CD4-positive, alpha-beta T cell treated with Interleukin-21 for 1 hour (primary cell): ENCODE data around the gene CALML3.
A peak's percentile ranks its signal among the peaks of the same experiment; 100 is the strongest.
"Not testable (repeated sequence)": the region's sequence is repeated elsewhere in the genome, so short reads cannot be mapped to it uniquely, and the experiment has no call there.

ENCODE experiments used
- DNase-seq: peaks from one replicate; pipeline ENCODE4 v3.0.0-alpha.2; 2020

CALML3 gene

GRCh38 chr10:5559022-5559421, 34.3 kb downstream of the CALML3 start:
- not testable (repeated sequence) for DNase-seq

DNA sequence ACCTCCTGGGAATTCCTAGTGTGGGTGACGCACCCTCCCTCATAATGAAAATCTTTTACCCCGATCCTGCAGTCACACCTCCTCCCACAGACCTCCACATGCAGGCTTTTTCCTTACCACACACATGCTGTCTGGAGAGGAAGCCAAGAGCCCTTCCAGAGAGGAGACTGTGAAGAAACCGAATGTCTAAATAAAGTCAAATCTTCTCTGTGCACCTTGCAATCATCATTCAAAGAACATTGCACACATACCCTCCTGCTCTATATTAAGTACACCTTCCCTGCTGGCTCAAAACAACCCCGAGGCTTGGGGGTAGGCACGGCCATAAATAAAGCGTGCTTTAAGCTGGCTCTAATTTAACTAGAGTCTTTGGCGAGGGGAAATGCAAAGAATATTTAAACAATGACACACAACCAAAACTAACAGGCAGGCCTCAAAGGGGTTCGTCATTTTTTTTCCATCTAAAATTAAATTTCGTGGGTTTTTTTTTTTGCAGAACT, 34.9 kb downstream of the CALML3 start:
- DNase-seq: no peak

DNA sequence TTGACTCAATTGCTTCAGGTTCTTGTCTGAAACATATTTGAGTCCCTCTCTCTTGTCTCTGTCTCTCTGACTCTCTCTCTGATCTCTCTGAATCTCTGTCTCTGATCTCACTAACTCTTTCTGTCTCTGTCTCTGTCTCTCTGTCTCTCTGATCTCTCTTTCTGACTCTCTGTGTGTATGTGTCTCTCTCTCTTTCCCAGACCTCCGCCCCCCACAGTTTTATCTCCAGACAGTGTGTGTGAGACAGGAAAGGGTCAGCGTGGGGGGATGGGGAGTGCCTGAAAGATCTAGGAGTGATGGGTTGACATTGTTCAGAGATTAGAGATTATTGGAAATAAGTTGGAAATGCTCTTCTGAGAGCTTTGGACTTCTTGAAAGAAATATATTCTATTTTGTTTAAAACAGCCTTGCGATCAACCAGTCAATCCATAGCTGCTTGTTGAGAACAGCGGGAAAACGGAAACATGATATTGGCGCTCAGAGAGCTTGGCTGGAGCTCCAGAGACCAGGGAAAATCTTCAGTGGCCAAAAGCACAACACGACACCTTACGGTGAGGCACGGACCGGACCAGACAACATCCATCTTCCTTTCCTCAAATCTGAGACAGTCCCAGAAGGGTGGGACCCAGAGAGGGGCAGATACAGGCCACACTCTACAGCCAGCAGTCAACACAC, 35.5 kb downstream of the CALML3 start:
- no peak for DNase-seq

- DNase-seq: no peak
Observed at GRCh38 chr10:5560817-5561703, 36.3 kb downstream of the CALML3 start.

GRCh38 chr10:5561704-5562645, 37.2 kb downstream of the CALML3 start:
- DNase-seq: no peak

GRCh38 chr10:5563321-5563961, 38.7 kb downstream of the CALML3 start:
- no peak for DNase-seq

DNA sequence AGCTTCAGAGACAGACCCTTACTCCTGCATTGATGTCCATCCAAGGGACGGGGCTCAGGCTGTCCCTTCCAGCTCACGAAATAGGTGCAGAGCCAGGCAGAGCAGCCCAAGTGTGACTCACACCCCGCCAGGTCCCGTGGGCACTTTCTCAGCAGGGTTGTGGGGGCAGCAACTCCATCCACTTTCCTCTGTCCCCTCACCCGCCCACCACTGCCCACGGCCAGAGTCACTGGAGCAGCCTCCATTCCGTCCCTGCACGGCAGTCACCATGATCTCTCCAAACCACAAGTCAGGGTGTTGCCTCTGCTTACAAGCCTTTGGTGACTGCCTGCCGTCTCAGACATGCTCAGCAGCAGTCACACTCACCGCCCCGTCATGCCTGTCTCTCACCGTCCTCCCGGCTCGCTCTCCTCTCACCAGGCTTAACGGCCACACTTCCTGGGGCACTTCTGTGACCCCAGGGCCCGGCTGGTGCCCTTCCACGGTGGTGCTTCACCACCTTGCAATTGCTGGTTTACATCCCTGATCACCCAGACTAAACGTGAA, 39.3 kb downstream of the CALML3 start:
- peak; percentile 44 for DNase-seq

DNA sequence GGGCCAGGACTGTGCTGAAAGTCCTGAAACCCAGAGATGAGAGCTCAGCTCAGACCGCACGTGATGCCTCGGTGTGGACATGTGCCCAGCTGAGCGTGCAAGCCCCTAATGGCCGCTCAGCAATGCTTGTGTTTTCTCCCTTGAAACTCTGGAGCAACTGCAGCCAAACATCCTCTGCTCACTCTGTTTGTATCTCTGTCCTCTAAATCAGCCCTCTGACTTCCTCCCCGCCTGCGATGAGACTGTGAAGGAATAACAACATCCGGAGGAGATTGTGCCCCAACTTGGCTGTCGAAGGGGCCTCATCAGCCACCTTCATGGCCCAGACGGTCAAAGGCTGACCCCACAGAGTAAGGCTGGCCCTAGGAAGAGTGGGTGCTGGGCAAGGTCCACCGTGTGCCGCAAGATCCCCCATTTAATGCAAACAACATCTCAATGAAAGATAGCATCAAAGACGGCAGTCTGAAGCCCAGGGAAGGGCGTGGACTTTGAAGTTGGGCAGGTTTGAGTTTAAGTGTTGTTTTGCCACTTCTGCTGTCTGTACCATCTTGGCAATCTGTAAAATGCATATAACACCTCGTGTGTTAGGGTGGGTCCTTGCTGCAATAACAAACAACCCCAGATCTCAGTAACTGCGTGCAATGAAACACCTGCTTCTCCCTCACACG, 39.9 kb downstream of the CALML3 start:
- DNase-seq: peak; percentile 35

GRCh38 chr10:5565205-5565545, 40.4 kb downstream of the CALML3 start:
- no peak for DNase-seq

GRCh38 chr10:5565671-5566581, 41.2 kb downstream of the CALML3 start:
- DNase-seq: no peak

- no peak for DNase-seq
Observed at GRCh38 chr10:5566614-5567013, 41.9 kb downstream of the CALML3 start.

DNA sequence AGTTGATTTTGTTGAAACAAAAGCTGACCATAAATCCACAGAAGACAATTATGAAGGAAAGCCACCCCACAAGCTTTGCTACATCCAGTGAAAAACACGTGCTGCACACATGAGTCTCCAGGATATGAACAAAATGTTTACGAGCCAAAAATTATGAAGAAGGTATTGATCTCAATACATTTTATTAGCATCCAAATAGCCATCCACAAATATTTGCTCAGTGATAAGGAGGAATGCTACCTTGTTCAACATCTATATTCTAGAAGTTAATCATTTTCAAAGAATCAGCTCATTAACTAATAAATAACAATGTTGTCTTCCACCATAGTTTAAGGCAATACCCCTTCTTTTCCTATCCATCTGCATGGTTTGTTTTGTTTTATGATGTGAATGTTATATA, 42.7 kb downstream of the CALML3 start:
- no peak for DNase-seq

- no peak for DNase-seq
Observed at GRCh38 chr10:5568984-5569383, 44.2 kb downstream of the CALML3 start.

DNA sequence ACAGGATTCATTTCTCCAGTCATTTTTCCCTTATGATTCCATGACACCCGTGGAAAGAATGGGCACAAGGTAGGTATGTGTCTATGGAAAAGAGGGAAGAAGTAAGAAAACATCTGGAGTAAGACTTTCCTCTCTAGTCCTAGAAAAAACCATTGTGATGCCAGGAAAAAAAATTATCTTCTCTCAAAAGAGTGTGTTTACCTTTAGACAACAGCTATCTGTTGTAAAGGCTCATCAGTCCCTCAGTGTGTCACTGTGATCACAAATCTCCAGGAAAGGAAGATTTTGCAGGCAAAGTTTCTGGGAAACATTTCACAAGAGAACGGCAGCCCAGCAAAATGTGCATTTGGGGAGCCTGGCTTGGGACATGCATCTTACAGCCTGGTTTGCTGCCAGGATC, 44.8 kb downstream of the CALML3 start:
- no peak for DNase-seq

DNA sequence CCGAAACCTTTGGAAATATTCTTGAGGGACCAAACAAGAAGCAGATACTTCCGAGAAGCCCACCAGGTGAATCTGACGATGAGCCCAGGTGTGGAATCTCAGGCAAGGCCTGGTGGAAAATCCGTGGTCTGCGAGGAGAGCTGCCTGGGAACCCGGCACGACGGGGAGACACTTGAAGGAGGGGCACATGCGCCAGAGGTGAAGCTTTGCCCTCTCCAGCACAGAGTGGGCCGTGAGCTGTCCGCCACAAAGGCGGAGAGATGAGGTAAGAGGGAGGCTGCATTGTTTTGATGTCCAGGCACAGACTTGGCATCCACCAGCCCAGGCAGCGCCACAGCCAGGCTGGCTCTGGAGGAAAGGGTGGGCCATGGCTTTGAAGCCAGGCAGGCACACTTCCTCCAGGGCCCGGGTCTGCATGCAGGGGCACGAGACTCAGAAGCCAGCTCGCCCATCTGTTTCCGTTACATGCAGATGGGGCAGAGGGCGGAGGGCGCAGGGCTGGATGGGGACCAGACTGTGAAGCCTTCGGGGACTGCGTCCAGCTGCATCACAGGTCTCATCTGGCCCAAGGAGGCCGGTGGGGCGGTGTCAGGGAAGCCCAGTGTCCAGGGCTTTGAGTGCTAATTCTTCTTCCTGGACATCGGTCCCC, 45.4 kb downstream of the CALML3 start:
- no peak for DNase-seq

DNA sequence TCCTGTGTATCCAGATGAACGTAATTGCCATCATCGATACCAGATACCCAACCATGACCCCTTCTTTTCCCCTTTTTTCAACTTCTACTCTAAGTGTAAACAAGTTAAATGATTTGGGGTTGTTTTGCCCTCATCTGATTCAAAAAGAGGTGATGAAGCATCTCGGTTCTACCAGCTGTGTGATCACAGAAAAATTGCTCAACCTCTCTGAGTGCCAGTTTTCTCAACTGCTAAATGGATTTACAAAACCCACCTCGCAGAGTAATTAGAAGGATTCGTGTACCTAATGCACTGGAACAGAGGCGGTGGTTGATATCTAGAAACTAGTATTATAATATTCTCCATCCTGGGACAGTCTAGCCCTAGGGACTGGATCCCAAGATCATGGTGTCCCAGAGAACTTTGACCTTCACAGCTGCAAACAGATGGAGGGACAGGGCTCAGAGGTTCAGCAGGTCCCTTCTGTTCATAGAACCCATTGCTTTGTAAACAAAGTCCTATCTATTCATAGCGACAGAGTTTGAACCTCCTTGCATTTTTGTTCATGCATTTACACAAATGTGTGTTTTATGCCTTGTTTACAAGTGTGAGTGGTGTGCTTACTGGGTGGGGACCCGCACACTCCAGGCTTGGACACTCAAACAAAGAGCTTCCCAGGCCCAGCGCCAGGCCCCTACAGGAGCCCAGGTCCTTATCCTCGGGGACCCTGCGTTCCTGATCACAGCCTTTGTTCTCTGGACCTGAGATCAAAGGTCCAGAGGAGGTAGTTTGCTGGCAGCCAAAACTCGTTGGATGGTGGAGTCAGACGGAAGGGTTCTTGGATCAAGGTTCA, 46.4 kb downstream of the CALML3 start:
- DNase-seq: no peak

DNA sequence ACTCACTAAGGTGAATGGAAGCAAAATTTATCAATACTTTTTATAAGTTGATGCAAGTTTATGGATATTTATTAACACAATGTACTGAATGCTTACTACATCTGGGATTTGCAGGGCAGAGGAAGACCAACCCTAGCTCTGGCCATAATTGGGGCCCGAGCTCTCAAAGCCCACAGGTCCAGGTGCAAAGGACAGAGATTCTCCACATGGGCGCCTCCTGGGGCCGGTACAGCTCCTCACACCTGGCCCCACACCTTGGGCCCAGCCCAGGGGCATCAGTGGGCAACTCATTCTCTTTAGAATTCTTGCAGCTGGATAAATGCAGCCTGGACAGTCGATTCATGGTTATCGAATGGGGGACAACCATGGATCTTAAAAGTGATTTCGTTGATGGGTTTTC, 47.1 kb downstream of the CALML3 start:
- no peak for DNase-seq

DNA sequence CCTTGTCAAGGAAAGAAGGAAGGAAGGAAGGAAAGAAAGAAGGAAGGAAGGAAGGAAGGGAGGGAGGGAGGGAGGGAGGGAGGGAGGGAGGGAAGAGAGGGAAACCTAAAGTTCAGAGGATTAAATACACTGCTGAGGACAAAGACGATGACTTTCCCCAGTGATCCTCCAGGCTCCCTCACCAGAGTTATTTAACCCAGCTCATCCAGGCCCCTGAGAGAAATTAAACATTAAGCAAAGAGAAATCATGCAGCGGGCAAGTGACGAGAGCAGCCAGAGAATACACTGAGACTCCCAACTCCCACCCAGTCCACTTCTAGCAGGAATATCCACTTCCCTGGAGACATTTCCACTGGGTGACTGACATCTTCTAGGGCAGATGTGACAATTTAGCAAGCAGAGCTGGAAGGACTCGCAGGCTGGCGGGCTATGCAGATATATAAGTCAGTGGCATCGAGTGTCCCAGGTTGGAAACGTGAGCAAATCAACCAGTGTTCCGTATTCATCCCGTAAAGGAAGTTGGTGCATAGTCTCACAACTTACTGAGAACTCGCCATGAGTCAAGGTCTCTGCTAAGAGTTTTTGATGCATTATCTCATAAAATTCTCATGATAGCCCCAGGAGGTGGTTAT, 48.7 kb downstream of the CALML3 start:
- no peak for DNase-seq
